Measurements from ENCODE around the gene TNS1. TPM values are rescaled to one million over a fixed set of nuclear protein-coding genes. Genes with fewer than 3 reads are reported as not detected.
A peak's percentile ranks its signal among the peaks of the same experiment; 100 is the strongest.

The TNS1 gene
- total RNA-seq, 1 donor from 2014 or later: 196 TPM

- peak; percentile 69 for DNase-seq
Observed at GRCh38 chr2:217942731-217943335, 60.0 kb downstream of the TNS1 start.

- peak; percentile 37 for DNase-seq
Observed at GRCh38 chr2:217941886-217942728, 60.7 kb downstream of the TNS1 start.

DNA sequence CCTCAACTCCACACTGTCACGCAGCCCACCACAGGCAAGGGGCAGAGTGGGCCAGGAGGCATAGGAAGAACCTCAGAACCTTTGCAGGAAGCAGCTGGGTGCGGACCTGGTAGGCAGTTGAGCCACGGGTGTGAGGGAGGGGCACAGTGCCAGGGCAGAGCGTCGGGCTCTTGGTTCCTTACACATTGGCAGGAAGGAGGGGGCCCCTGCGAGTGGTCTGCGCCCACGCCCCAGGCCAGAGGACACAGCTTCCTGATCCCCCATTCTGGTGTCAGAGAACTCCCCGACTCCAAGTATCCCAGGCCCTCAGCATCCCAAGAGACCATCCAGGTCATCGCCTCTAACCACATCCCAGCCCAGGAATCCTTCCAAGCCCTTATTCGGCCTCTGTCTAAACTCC lies 61.5 kb downstream of the TNS1 start:
- no peak for DNase-seq

GRCh38 chr2:217940261-217941220 lies 62.3 kb downstream of the TNS1 start:
- DNase-seq: no peak

DNA sequence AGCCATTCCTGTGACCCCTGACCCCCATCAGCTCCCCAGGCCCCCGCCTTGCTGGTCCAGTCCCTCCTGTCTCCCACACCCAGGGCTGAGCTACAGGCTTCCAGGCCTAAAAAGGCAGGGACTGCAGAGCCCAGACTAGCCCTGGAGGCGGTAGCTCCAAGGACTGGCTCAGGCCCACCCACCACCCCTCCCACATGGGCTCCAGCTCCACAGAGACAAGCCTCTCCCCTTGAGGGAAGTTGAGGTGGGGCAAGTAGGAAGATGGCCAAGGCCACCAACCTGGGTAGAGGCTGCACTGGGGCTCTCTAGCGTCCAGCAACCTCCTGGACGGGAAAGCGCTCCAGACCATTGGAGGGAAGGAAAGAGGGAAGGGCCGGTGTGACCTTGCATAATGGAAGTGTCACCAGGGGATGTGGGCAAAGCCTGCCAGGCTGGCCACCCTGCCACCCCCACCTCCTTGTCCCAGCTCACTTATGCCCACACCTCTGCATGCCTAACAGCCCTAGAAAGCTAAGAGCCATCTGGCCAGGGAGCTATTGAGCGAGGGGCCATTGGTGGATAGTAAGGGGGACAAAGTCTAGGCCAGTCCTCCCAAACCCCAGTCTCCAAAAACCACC lies 63.1 kb downstream of the TNS1 start:
- DNase-seq: no peak

GRCh38 chr2:217939220-217939619 lies 63.6 kb downstream of the TNS1 start:
- DNase-seq: no peak

DNA sequence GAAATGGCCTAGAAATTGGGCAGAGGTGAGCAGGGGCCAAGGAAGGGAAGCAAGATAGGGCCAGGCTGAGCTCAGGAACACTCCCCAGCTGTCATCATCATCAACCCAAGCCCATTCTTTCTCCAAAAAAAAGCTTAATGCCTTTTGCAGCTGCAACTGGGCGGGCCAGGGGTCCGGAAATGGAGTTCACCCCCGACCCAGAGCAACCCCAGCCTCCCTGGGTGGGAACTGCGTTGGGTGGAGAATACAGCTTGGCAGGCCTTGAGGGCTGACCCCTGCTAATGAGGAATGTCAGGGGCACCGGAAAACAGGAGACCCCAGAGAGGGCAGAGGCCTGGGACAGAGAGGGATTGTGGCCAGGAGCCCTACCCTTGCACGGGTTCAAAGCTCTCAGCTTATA lies 64.8 kb downstream of the TNS1 start:
- DNase-seq: peak; percentile 52

DNA sequence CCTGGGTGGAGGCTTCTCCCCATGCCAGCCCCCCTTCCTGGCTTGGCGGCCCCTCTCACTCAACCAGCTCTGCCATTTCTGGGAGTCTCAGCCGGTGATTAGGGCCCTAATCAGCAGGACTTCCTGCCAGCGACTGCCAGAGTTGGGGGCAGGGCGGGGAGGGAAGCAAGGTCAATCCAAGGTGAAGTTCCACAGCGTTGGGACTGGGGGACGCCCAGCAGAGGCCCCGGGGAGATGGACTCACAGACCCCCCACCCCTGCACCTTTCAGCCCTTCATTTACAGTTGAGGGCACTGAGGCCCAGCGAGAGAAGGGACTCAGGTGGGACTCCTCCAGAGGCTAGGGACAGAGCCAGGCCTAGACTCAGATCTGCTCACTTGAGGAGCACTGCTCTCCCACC lies 65.3 kb downstream of the TNS1 start:
- peak; percentile 35 for DNase-seq

- DNase-seq: no peak
Observed at GRCh38 chr2:217936952-217937351, 65.8 kb downstream of the TNS1 start.

- peak; percentile 46 for DNase-seq
Observed at GRCh38 chr2:217935901-217936684, 66.7 kb downstream of the TNS1 start.

DNA sequence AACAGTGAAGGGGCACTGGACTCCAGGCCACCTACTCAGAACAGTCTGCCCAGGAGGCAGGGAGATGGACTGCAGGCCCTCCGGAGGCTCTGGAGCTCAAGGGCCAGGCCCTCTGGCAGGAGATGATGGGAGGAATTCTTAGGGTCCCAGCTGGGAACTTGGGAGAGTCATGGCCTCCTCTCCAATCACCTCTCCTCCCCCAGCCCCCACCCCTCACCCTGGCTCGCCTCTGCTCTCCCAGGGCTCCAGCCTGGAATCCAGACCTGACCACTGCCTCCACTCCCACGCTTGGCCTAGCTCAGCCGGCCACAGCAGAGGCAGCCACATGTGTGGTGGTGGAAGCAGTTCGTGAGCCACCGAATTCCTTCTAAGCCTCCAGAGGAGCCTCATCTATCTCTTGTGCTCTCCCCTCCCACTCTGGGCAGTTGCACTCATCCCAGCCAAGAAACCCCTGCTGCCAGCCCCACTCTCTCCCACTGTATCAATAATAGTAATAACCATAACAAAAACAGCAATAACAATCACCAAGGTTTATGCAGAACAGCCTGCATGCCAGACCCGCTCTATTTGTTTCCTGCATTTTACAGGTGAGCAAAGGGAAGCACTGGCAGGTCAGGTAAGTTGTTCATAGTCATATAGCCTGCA lies 67.4 kb downstream of the TNS1 start:
- DNase-seq: no peak

DNA sequence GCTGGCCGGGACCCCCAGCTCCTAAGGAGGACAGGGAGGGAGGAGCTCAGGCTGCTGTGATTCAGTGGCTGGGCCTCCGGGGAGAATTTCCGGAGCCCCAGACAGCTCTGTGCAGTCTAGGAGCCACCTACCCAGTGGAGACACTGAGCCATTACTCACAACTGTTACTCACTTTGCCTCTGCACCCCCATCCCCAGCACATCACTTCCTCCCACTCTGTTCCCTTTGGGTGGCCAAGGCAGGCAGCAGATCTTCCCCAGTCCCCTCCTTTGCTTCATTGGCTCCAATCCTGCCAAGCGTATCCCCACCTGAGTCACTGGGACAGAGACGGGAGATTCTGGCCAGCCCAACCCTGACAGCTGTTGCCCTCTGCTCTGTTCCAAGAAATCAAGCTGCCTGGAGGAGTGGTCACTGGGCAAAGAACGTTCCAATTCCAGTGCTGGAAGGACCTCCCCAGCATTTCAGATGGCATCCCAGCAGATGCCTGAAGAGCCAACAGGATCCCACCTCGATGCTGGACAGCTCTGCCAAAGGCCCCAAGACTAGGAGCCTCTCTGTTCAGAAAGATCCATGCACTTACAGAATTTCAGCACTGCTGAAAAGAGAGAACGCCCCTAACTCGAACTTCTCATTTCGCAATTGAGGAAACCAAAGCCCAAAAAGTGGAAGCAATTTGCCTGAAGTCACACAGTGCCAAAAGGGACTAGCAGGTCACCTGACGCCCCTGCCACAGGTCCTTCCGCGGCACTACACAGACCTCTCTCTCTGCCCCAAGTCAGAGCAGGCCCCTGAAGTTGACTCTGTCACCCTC lies 68.3 kb downstream of the TNS1 start:
- peak; percentile 85 for DNase-seq

DNA sequence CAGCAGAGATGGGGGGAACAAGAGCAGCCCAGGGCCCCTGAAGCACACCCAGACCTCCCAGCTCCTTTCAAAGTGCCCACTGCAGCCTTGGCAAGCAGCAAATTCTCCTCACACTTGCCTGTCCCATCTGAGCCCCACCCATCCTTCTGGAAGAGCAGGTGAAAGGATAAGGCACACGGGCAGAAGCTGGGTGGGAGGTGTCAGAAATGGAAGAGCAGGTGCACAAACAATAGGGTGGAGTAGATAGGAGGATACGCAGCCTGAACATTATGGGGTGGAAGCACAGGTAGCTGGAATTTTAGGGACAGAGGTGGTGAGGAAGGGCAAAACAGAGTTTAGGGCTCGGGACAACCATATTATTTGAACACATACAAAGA lies 69.2 kb downstream of the TNS1 start:
- no peak for DNase-seq

DNA sequence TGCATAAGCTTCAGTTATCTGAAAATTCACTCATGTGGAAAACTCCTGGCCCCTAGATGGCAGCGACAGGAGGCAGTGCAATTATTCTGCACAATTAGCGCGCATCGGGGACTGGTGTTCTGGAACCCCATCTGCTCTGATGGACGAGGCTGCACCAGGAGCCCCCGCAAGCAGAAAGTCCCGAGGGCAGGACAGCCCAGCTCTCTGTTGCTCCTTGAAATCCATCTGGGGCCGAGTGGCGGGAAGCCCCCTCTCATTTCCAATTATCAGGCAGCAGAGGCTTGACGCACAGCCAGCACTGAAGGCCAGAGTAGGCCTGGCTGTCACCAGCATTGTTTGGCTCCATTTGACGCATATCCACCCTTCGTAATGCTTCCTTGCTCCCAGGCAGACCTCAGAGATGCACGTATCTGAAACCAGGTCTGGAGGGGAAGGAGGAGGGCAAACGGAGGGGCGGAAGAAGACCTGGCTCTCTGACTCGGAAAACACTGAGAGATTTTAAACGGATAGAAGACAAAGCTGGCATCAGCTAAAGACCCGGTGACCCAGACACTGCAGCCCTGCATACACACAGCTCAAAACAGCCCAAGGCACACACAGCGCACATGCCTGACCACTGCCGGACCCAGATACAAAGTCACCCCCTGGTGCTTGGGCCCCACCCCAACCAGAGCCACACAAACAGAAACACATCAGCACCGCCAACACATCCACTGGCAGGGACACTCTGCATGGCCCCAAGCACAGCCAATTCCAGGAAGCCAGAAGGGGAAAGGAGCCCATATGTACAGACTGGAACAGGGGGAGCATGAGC lies 69.8 kb downstream of the TNS1 start:
- DNase-seq: peak; percentile 45

- DNase-seq: no peak
Observed at GRCh38 chr2:217931846-217932560, 70.8 kb downstream of the TNS1 start.

DNA sequence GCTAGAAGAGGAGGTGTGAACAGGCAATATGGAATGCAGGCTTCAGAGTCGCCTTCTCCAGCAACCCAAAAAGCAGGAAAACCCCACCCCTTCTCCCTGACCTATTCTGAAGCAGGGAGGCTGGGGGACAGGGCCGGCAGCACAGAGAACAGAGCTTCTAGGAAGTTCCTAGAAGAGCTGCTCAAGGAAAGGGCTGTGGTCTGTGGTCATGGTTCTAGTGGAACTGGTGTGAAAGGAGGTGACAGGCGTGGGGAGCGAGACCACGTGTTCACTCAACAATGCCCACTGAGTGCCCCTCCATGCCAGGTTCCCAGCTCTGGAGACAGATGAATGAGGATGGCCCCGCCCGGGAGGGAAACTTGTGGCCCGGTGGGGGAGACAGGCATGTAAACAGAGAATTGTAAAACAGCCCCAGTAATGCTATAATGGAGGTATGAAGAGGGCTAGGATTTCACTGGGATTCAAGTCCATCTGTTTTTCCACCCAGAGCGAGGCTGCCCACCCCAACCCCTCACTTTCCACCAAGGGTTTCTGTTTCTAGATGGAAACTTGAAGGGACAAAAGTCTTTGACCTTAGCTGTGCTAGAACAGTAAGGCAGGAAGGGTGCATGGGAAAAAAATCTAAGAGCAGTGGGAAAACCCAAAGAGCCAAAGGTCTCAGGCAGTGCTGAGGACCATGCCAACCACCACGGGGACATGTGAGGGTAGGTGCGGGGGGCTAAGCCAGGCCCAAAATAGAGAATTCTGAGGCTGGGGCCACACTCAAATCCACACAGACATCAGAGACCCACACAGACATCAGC lies 71.8 kb downstream of the TNS1 start:
- peak; percentile 27 for DNase-seq

Data from tongue (tissue), 2 donors.